Measurements from ENCODE around the gene RALGAPA1.
A peak's percentile ranks its signal among the peaks of the same experiment; 100 is the strongest.
"Not testable (repeated sequence)": the region's sequence is repeated elsewhere in the genome, so short reads cannot be mapped to it uniquely, and the experiment has no call there.

The RALGAPA1 gene

DNA sequence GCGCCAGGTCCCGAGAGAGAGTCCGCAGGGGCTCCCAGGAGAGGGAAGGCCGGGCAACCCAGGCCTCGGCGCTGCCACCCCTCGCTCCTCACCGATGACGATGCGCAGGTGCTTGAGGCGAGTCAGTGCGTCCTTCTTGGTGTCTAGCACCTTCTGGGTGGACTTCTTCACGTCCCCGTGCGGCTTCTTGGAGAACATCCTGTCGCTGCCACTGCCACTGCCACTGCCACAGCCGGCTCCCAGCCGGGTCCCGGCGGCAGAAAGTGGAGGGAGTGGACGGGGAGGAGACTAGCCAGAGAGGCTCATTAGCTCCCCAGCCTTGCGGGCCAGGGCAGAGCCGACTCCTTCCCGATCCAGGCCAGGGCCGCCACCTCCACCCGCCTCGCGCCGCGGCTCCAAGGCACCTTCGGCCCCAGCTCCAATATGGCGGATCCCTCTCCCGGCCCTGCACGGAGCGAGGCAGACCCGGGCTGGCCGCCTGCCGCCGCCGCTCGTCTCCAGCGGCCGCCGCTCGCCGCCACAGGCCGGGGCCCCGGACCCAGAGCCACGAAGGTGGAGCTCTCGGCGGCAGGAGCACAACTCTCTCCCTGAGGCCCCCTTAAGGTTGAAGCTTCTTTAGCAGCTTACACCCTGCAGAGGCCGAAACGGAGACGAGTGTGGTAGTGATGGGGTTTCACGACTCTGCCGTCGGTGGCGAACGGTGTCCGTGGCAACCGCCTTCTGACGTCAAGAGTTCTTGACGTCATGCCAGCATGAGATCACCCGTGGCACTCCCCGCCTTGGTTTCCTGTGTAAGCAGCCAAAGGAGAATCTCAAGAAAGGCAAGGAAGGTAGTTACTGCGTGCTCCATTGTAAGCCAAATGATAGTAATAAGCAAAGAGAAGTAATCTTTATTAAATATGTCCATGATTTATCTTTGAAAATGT is at the start of gene RALGAPA1:
Gene RALGAPA1, minus strand, starts transcription at position 658 of the 926 bp plus-strand sequence. Its CDS starts 460 bp downstream, at position 198.
- peak; percentile 96 for DNase-seq

DNA sequence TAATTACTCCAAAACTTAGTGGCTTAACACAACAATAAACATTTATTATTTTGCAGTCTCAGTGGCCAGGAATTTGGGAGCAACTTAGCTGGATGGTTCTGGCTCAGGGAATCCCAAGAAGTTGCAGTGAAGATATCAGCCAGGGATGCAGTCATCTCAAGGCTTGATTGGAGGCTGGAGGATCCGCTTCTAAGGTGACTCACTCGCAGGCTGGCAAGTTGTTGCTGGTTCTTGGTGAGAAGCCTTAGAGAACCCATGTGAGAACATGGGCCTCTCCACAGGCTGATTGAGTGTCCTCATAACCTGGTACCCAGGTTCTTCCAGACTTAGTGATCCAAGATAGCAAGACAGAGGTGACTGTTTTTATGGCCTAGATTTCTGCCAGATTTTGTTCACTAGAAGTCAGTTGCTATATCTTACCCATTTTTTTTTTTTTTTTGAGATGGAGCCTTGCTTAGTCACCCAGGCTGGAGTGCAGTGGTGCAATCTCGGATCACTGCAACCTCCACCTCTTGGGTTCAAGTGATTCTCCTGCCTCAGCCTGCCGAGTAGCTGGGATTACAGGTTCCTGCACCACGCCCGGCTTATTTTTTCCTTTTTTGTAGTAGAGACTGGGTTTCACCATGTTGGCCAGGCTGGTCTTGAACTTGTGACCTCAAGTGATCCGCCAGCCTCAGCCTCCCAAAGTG is 49.6 kb upstream of the RALGAPA1 start:
- DNase-seq: no peak

DNA sequence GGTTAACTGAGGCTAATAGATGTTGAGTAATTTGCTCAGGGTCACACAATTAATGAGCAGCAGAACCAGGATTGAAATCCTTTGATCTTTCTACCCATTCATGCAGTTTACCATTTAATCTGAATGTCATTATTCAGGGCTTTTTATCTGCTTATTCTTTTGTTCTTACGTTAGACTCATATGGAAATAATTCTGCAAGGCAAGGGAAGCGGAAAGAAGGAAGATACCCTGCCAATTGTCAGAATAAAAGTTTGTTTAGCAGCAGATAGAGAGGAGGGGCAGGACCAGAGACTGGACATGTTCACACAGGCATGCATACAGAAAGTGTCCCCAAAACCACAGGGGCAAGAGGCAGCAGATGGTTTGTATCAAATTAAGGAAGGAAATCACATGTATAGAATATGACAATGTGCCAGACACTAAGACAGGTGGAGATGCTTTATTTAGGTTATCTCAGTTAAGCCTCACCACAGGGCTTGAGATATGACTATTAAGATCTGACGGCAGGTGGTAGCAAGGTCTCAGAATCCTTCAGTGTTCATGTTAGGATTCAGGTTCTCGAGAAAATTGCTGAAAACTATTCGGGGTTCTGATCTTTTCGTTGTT is 46.9 kb upstream of the RALGAPA1 start:
- DNase-seq: no peak

DNA sequence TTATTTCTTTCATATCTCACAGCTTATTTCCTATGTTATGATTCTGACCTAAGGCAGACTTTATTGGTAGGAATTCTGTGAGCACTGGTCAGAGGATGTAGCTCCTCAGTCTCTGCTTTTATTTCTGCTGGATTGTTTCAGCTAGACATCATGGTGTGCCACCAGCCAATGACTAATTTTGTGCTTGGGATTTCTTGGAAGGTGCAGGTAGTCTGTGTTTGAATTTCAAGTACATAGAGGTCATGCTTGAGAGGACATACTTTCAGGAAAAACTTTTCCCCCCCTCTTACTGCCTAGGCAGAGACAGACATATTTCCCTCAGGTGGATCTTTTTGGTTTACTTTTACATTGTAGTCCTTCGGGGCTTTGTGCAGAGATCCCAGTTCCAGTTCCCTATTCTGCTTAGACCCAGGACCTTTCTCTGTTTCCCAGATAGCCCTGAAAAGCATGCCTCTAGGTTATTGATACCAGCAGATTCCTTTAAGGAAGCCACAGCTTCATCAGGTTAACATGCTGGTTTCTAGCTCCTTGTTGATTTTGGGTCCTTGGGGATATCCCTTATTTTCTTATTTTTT is 45.7 kb upstream of the RALGAPA1 start:
- DNase-seq: no peak

DNA sequence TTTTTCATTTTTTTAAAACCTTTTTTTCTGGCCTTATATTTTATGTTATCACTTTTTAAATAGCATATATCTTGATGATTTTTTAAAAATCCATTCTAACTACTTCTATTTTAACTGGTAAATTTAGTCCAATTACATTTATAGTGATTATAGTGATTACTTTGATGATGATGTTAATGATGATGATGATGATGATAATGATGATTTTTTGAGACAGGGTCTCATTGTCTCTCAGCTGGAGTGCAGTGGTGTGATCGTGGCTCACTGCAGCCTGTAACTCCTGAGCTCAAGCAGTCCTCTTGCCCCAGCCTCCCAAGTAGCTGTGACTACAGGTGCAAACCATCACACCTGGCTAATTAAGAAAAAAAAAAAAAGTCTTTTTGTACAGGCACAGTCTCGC is 44.1 kb upstream of the RALGAPA1 start:
- DNase-seq: no peak

DNA sequence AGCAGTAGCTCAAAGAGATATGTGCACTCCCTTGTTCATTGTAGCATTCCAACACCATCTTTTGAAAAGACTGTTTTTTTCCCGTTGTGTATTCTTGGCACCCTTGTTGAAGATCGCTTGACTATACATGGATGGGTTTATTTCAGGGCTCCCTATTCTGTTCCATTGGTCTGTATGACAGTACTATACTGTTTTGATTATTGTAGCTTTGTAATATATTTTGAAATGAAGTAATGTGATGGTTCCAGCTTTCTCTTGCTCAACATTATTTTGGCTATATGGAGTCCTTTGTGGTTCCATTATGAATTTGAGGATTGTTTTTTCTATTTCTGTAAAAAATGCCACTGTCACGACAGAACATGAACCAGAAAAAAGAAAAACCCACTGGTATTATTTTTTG is 42.7 kb upstream of the RALGAPA1 start:
- no peak for DNase-seq

DNA sequence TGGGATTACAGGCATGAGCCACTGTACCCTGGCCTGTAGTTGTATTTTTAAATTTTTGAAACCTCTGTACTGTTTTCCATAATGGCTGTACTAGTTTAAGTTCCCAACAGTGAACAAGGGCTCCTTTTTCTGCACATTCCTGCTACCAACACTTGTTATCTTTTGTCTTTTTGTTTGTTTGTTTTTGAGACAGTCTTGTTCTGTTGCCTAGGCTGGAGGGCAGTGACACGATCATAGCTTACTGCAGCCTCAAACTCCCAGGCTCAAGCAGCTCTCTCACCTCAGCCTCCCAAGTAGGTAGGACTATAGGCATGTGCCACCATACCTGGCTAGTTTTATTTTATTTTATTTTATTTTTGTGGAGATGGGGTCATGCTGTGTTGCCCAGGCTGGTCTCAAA is 40.0 kb upstream of the RALGAPA1 start:
- no peak for DNase-seq

DNA sequence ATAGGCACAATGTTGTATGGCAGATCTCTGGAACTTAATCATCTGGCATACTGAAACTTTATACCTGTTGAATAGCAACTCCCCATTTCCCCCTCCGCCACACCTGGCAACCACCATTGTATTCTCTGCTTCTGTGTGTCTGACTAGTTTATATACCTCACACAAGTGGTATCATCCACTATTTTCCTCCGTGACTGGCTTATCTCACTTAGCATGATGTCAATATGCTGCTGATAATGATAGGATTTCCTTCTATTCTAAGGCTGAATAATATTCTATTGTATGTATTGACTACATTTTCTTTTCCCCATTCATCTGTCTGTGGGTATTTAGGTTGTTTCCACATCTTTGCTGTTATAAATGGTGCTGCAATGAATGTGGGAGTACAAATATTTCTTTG is 38.5 kb upstream of the RALGAPA1 start:
- DNase-seq: no peak

DNA sequence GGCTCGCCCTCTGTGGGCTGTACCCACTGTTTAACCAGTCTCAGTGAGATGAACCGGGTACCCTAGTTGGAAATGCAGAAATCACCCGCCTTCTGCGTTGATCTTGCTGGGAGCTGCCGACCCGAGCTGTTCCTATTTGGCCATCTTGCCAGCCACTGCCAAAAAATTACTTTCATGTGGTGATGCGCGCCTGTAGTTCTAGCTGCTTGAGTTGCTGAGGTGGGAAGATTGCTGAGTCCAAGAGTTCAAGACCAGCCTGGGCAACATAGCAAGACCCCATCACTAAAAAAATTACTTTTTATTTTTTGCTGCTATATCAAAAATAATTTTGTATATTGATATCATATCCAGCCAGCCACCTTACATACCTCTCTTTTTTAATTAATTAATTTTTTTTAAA is 35.4 kb upstream of the RALGAPA1 start:
- no peak for DNase-seq

DNA sequence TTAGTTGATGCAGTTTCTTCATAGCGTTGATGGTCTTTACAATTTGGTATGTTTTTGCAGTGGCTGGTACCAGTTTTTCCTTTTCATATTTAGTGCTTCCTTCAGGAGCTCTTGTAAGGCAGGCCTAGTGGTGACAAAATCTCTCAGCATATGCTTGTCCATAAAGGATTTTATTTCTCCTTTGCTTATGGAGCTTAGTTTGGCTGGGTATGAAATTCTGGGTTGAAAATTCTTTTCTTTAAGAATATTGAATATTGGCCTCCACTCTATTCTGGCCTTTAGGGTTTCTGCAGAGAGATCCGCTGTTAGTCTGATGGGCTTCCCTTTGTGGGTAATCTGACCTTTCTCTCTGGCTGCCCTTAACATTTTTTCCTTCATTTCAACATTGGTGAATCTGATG is 33.1 kb upstream of the RALGAPA1 start:
- DNase-seq: not testable (repeated sequence)

DNA sequence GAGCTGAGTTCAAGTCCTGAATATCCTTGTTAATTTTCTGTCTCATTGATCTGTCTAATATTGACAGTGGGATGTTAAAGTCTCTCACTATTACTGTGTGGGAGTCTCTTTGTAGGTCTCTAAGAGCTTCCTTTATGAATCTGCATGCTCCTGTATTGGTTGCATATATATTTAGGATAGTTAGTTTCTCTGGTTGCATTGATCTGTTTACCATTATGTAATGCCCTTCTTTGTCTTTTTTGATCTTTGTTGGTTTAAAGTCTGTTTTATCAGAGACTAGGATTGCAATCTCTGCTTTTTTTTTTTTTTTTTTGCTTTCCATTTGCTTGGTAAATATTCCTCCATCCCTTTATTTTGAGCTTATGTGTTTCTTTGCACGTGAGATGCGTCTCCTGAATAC is 32.6 kb upstream of the RALGAPA1 start:
- DNase-seq: not testable (repeated sequence)

DNA sequence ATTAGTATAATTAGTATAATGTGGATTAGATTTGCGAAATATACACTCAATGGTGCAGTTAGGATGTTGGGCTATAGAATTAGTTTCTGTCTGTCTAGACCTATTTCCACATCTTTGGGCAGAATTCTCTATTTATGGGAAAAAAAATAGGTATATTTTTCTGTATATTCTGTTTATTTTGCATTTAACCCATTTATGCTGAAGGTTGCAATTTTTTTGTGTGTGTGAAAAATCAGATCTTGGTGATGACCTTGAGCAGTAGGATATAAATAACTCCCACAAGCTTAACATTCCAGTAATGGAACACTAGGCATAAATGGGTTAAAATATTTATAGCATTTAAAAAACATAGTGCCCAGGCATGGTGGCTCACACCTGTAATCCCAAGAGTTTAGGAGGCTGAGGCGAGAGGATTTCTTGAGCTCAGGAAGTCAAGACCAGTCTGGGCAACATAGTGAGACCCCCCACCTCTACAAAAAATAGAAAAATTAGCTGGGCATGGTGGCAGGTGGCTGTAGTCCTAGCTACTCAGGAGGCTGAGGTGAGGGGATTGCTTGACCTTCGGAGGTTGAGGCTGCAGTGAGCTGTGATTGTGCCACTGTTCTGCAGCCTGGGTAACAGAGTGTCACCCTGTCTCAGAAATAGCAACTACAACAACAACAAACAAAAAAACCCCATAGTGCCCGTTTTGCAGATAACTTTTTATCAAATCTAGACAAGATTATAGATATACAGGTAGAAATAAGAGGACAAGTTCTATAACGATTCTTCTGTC is 26.3 kb upstream of the RALGAPA1 start:
- DNase-seq: no peak

DNA sequence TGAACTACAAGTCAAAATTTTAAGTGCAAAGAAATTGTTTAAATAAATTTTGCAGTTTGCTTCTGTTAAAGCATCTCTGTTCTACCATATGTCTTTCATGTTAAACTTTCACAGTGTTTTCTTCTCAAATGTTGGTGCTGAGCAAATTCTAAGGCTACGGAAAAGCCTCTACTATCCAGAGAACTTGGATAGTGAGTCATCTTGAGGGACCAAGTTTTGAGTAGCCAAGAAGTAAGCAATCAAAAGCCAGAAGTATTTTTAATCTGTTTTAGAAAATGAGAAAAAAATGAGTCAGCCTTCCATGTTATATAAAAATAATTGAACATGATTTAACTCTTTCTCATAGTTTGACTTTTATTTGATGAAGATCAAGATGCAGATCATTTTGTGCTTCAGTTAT is 20.4 kb upstream of the RALGAPA1 start:
- no peak for DNase-seq

DNA sequence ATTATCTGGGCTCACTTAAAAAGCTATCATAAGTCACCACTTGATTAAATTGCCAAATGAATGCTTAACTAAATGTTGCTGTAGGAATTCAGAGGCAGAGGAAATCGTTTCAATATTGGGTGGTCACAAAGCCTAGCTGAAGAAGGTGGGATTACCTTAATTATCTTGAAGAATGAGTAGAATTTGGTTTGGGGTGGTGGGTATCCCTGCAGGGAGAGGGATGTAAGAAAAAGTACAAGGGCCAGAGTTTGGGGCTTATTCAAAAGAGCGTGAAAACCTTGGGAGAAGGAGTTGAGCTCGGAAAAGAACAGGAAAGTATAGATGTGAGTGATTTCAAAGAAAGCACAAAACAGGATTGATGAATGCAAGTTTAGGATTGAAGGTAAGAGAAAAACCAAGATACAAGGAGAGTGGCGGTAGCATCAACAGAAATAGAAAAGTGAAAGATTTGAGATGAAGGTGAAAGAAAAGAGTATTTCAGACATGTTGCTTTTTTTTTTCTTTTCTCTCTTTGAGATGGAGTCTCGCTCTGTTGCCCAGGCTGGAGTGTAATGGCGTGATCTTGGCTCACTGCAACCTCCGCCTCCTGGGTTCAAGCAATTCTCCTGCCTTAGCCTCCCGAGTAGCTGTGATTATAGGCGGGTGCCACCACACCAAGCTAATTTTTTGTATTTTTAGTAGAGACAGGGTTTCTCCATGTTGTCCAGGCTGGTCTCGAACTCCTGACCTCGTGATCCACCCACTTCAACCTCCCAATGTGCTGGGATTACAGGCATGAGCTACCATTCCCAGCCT is 18.8 kb upstream of the RALGAPA1 start:
- DNase-seq: no peak

DNA sequence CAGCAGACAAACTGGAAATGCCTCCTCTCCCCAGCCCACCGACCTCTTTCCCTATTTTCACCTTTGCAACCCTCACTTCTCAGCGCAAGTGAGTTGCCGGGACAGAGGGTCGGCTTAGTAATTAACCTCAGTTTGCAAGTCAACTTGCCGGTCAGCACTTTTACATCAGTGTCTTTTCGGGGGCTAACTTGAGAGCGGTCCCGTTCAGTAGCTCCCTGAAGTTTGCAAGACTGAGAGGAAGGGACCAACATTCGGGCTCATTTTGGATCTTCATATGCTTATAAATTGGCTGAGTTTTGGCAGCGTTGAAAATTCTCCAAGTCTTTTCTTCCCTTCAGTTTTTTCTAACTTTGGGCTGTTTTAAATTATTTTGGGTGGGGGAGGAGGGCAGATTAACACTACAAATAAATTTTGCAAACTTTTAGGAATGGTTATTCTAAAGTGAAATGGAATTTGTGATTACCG is 17.9 kb upstream of the RALGAPA1 start:
- no peak for DNase-seq

DNA sequence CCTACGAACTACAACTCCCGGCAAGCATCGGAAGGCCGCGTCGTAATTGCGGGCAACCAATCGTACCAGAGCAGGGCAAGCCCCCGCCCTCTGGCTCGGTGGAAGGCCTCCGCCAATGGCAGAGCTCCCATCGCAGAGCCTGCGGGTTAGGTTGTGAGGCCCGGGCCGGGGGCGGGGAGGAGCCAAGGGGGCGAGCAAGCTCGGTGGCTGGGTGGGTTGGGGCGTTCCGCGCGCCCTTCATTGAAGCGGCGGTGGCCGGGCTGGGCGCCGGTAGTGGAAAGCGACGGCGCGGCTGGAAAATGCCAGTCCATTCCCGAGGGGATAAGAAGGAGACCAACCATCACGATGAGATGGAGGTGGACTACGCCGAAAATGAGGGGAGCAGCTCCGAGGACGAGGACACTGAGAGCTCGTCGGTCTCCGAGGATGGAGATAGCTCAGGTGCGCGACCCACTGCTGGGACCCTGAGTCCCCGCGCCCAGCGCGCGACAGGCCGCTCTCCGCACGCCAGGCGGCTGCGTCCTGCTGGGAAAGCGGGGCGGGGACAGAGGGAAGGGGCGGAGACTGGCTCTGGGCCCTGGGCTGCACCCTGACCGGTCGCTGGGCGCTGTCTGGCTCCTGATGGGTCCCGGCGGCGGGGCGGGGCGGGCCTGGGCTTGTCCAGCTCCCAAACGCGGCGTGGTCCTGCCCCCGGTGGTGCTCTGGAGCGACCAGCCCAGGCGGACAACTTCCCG is 17.3 kb upstream of the RALGAPA1 start, which contains the start of gene BRMS1L:
Gene BRMS1L, plus strand, starts transcription at position 121 of the 734 bp plus-strand sequence. Its CDS starts 179 bp downstream, at position 300.
- DNase-seq: peak; percentile 93

DNA sequence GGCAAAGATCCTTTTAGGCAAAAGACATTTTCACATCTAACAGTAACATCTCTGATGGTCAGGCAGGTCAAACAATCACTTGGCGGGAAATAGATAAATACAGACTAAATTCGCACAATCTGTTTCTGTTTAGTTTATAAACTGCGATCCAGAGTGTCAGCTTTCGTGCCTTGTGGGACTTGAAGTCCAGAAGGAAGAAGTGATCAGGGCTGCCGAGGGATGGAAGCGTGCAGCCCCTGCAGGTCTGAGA is 16.8 kb upstream of the RALGAPA1 start:
- no peak for DNase-seq

DNA sequence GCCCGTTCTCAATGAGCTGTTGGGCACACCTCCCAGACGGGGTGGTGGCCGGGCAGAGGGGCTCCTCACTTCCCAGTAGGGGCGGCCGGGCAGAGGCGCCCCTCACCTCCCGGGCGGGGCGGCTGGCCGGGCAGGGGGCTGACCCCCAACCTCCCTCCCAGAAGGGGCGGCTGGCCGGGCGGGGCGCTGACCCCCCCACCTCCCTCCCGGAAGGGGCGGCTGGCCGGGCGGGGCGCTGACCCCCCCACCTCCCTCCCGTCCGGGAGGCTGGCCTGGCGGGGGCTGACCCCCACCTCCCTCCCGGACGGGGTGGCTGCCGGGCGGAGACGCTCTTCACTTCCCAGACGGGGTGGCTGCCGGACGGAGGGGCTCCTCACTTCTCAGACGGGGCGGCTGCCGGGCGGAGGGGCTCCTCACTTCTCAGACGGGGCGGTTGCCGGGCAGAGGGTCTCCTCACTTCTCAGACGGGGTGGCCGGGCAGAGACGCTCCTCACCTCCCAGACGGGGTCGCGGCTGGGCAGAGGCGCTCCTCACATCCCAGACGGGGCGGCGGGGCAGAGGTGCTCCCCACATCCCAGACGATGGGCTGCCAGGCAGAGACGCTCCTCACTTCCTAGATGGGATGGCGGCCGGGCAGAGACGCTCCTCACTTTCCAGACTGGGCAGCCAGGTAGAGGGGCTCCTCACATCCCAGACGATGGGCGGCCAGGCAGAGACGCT is 15.5 kb upstream of the RALGAPA1 start:
- not testable (repeated sequence) for DNase-seq

DNA sequence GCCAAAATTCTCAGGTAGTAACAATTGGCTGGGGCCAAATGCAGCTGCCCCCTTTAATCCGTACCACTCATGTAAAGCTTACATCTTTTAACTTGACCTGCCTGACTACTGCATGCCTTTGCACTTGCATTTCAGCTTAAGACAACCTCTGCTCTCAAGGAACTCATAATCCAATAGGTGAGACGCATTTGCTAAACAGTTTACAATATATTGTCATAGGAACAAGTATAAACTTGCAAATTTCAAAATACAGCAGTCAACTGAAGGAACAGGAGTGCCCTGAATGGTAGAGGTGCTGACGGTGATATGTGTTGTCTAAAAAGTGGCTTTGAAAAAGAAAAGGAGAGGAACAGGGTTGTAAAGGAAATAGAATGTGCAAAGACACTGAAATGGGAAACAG is 13.4 kb upstream of the RALGAPA1 start:
- no peak for DNase-seq

All from amniotic stem cell (primary cell).